GM12878 (cell line): ENCODE measurements around the gene SDC1.

Experiments used
- ASH2L ChIP-seq: fragments of 300-600, 200-600 bp; sonication (generic); IDR thresholded peaks from 2 replicates; pipeline ENCODE4 v1.6.1; 2017; ENCODE audit warnings: low read depth, mild to moderate bottlenecking, borderline replicate concordance
- BMI1 ChIP-seq: fragments of 450-650 bp; IDR thresholded peaks from 2 replicates; pipeline ENCODE4 v1.6.1; 2016; ENCODE audit warnings: mild to moderate bottlenecking, moderate library complexity, borderline replicate concordance
- ETV6 ChIP-seq, 2 experiments: fragments of 450-650 bp in 1 of 2; IDR thresholded peaks in 1 of 2; conservative IDR thresholded peaks in 1 of 2; 2 replicates each; pipeline ENCODE4 v1.6.1; 2014; ENCODE audit warnings: antibody characterized with exemption in 1 of 2, borderline replicate concordance in 1 of 2, low read depth in 1 of 2, mild to moderate bottlenecking in 1 of 2, moderate library complexity in 1 of 2
- NFYB ChIP-seq: IDR thresholded peaks from 2 replicates; pipeline ENCODE4 v1.6.1; 2011; ENCODE audit warnings: low read depth, mild to moderate bottlenecking, low read length, improper control_type of control experiment, moderate library complexity; ENCODE audit not compliant: insufficient read depth
- PKNOX1 ChIP-seq: fragments of 450-650 bp; IDR thresholded peaks from 2 replicates; pipeline ENCODE4 v1.6.1; 2016; ENCODE audit warnings: mild to moderate bottlenecking

GRCh38 chr2:20181761-20182160 lies 43.2 kb downstream of the SDC1 start:
- TF ChIP-seq ASH2L (no peak), PKNOX1 (no peak), BMI1 (no peak), ETV6 (conservative IDR thresholded peaks at IDR 0.05 in 1 of 2, IDR thresholded peaks at IDR 0.05 in 1 of 2; ENCODE audit: borderline replicate concordance in 1 of 2, low read depth in 1 of 2) (no peak), NFYB (no peak)
